IMR-90 (cell line): ENCODE measurements around the gene GABBR2. TPM values are rescaled to one million over a fixed set of nuclear protein-coding genes. Genes with fewer than 3 reads are reported as not detected.
A peak's percentile ranks its signal among the peaks of the same experiment; 100 is the strongest.

Source experiments
- ATAC-seq: fragments of 200-7000 bp; cut with Tn5 transposase; 2 replicates; pipeline ENCODE4 v1.9.1; 2020; ENCODE audit warnings: low read depth, mild to moderate bottlenecking, moderate library complexity
- BruUV-seq: library from RNA; stranded (reverse); fragments of 400-500 nt; replicated peaks from 2 replicates; lab custom pipeline; 2021; lab: Mats Ljungman, UMichigan
- CTCF ChIA-PET: fragments of 300-600 bp; formaldehyde crosslinking; extraction: SDS; loops from one replicate; lab custom pipeline; 2021; ENCODE audit warnings: antibody characterized with exemption; lab: Yijun Ruan, JAX
- POLR2A ChIA-PET: fragments of 300-600 bp; sonication (Branson Sonifier 250); formaldehyde crosslinking; loops from one replicate; lab custom pipeline; 2022; ENCODE audit warnings: antibody characterized with exemption; ENCODE audit not compliant: unreplicated experiment; lab: Charles Lee
- DNase-seq: peaks from one replicate; pipeline ENCODE4 v3.0.0; 2013
- H2AFZ ChIP-seq: replicated peaks from 2 replicates; pipeline ENCODE3; 2013; ENCODE audit warnings: low read length, mild to moderate bottlenecking; ENCODE audit not compliant: poor library complexity
- H2AK5ac ChIP-seq: 2 replicates; pipeline ENCODE4 v1.6.1; 2013; ENCODE audit warnings: low read depth, low read length, inconsistent platforms
- H2AK9ac ChIP-seq: replicated peaks from 2 replicates; pipeline ENCODE3; 2013; ENCODE audit warnings: mild to moderate bottlenecking, low read depth, low read length, moderate library complexity; ENCODE audit not compliant: poor library complexity
- H2BK120ac ChIP-seq: 2 replicates; pipeline ENCODE4 v1.6.1; 2013; ENCODE audit warnings: low read depth, low read length, inconsistent platforms
- H2BK15ac ChIP-seq: 3 replicates; pipeline ENCODE4 v1.6.1; 2013; ENCODE audit warnings: low read depth, low read length, inconsistent platforms
- H2BK20ac ChIP-seq: 2 replicates; pipeline ENCODE4 v1.6.1; 2013; ENCODE audit warnings: low read depth, mild to moderate bottlenecking, inconsistent platforms, low read length, moderate library complexity
- H2BK5ac ChIP-seq: 2 replicates; pipeline ENCODE4 v1.6.1; 2013; ENCODE audit warnings: mild to moderate bottlenecking, low read depth, low read length, inconsistent platforms; ENCODE audit not compliant: poor library complexity, severe bottlenecking
- H3K14ac ChIP-seq: replicated peaks from 2 replicates; pipeline ENCODE4 v1.6.1; 2013; ENCODE audit warnings: low read depth, low read length, inconsistent platforms
- H3K18ac ChIP-seq: 2 replicates; pipeline ENCODE4 v1.6.1; 2013; ENCODE audit warnings: low read depth, low read length, control low read depth
- H3K23ac ChIP-seq: 2 replicates; pipeline ENCODE4 v1.6.1; 2013; ENCODE audit warnings: low read depth, low read length, inconsistent platforms
- H3K27ac ChIP-seq: 2 replicates; pipeline ENCODE4 v1.5.1; 2013; ENCODE audit warnings: mild to moderate bottlenecking, control low read depth, low read length; ENCODE audit not compliant: insufficient read depth
- H3K27me3 ChIP-seq: 2 replicates; pipeline ENCODE4 v1.6.1; 2013; ENCODE audit warnings: low read length; ENCODE audit not compliant: control insufficient read depth, insufficient read depth
- H3K36me3 ChIP-seq: 2 replicates; pipeline ENCODE4 v1.6.1; 2013; ENCODE audit warnings: low read length, mixed read lengths; ENCODE audit not compliant: control insufficient read depth, insufficient read depth
- H3K4ac ChIP-seq: 2 replicates; pipeline ENCODE4 v1.6.1; 2013; ENCODE audit warnings: low read depth, low read length, inconsistent platforms
- H3K4me1 ChIP-seq: 2 replicates; pipeline ENCODE4 v1.6.1; 2013; ENCODE audit warnings: low read length, mixed read lengths; ENCODE audit not compliant: control insufficient read depth, insufficient read depth
- H3K4me2 ChIP-seq: 2 replicates; pipeline ENCODE4 v1.6.1; 2013; ENCODE audit warnings: low read depth, mild to moderate bottlenecking, control low read depth, low read length, moderate library complexity
- H3K4me3 ChIP-seq: 2 replicates; pipeline ENCODE4 v1.5.1; 2013; ENCODE audit warnings: low read depth, mild to moderate bottlenecking, control low read depth, low read length, moderate library complexity; ENCODE audit not compliant: insufficient read depth
- H3K56ac ChIP-seq: 2 replicates; pipeline ENCODE4 v1.6.1; 2013; ENCODE audit warnings: low read length, inconsistent platforms; ENCODE audit not compliant: insufficient read depth; ENCODE audit errors: extremely low read depth
- H3K79me1 ChIP-seq, 2 experiments: 2 replicates each; pipeline ENCODE4 v1.6.1; 2013; ENCODE audit warnings: low read length in 2 of 2, inconsistent platforms in 1 of 2, low read depth in 1 of 2
- H3K9ac ChIP-seq: 2 replicates; pipeline ENCODE4 v1.6.1; 2013; ENCODE audit warnings: low read depth, low read length, control low read depth
- H3K9me1 ChIP-seq: 2 replicates; pipeline ENCODE4 v1.6.1; 2013; ENCODE audit warnings: low read length, inconsistent platforms; ENCODE audit not compliant: insufficient read depth
- H3K9me3 ChIP-seq: 2 replicates; pipeline ENCODE4 v1.6.1; 2013; ENCODE audit warnings: low read length; ENCODE audit not compliant: control insufficient read depth, insufficient read depth
- H4K20me1 ChIP-seq: 2 replicates; pipeline ENCODE4 v1.6.1; 2013; ENCODE audit warnings: low read length, inconsistent platforms; ENCODE audit not compliant: insufficient read depth
- H4K5ac ChIP-seq: 2 replicates; pipeline ENCODE4 v1.6.1; 2013; ENCODE audit warnings: mild to moderate bottlenecking, low read depth, low read length, control low read depth
- H4K8ac ChIP-seq, 2 experiments: 2 replicates each; pipeline ENCODE4 v1.6.1; 2013; ENCODE audit warnings: low read depth in 2 of 2, low read length in 2 of 2, control low read depth in 1 of 2, inconsistent platforms in 1 of 2
- H4K91ac ChIP-seq: 2 replicates; pipeline ENCODE4 v1.6.1; 2013; ENCODE audit warnings: low read depth, low read length, inconsistent platforms; ENCODE audit not compliant: insufficient read depth
- BHLHE40 ChIP-seq: fragments of 150-350 bp; IDR thresholded peaks from 2 replicates; pipeline ENCODE4 v1.6.1; 2016; ENCODE audit warnings: mild to moderate bottlenecking, low read depth, low read length
- CEBPB ChIP-seq: IDR thresholded peaks from 2 replicates; pipeline ENCODE4 v1.6.1; 2012; ENCODE audit warnings: low read depth, low read length, improper control_type of control experiment
- FOS ChIP-seq: fragments of 150-350 bp; IDR thresholded peaks from 2 replicates; pipeline ENCODE4 v1.6.1; 2016; ENCODE audit warnings: low read depth, low read length
- MAZ ChIP-seq: IDR thresholded peaks from 2 replicates; pipeline ENCODE4 v1.6.1; 2012; ENCODE audit warnings: low read depth, mild to moderate bottlenecking, low read length, improper control_type of control experiment, moderate library complexity, borderline replicate concordance
- MXI1 ChIP-seq: IDR thresholded peaks from 2 replicates; pipeline ENCODE4 v1.6.1; 2012; ENCODE audit warnings: low read depth, mild to moderate bottlenecking, low read length, moderate library complexity, borderline replicate concordance
- NFE2L2 ChIP-seq: fragments of 150-350 bp; IDR thresholded peaks from 2 replicates; pipeline ENCODE4 v1.6.1; 2016; ENCODE audit warnings: low read depth, mild to moderate bottlenecking, low read length
- RAD21 ChIP-seq: IDR thresholded peaks from 2 replicates; pipeline ENCODE4 v1.6.1; 2012; ENCODE audit warnings: low read length, improper control_type of control experiment
- RCOR1 ChIP-seq: IDR thresholded peaks from 2 replicates; pipeline ENCODE4 v1.6.1; 2012; ENCODE audit warnings: mild to moderate bottlenecking, low read length, improper control_type of control experiment; ENCODE audit not compliant: insufficient replicate concordance
- RFX5 ChIP-seq: IDR thresholded peaks from 2 replicates; pipeline ENCODE4 v1.8.0; 2012; ENCODE audit warnings: low read depth, mild to moderate bottlenecking, low read length, moderate library complexity
- WGBS, 2 experiments: methylation state at CpG; one replicate each; pipeline versions ENCODE4 v1.1.5 to v1.1.7; 2013; ENCODE audit warnings: missing lambda C conversion rate in 2 of 2; ENCODE audit not compliant: insufficient read length in 1 of 2; ENCODE audit errors: extremely low coverage in 2 of 2; 5-methylcytosine and 5-hydroxymethylcytosine counted together
- dilution Hi-C: fragments of 300-500 bp; cut with HindIII; formaldehyde crosslinking; loops from one replicate; pipeline ENCODE4 v1.14.3; 2018; ENCODE audit warnings: low sequenced_read_pairs; ENCODE audit not compliant: unreplicated experiment
- in situ Hi-C: fragments of 300-500 bp; cut with MboI; formaldehyde crosslinking; loops from 3 replicates; pipeline ENCODE4 v1.14.3; 2019; ENCODE audit warnings: low sequenced_read_pairs, inconsistent platforms, mixed read lengths
- intact Hi-C: fragments of 100-400 bp; cut with micrococcal nuclease; formaldehyde crosslinking; loops from 2 replicates; pipeline ENCODE4 v1.10.0; 2022
- polyA plus RNA-seq, 3 experiments: library from polyadenylated mRNA; depleted of rRNA; stranded (reverse); fragments of >200 nt; gene quantifications; 2 replicates each; pipeline ENCODE4 v1.2.3, GENCODE V29; 2012; ENCODE audit warnings: low replicate concordance in 1 of 3
- total RNA-seq: library from RNA; depleted of rRNA; stranded (reverse); fragments of >200 nt; gene quantifications from 2 replicates; pipeline ENCODE4 v1.2.3, GENCODE V29; 2012
- TF ChIP-seq, protein P1 (sequence below): conservative IDR thresholded peaks from 2 replicates; pipeline ENCODE4 v1.5.1; 2012; ENCODE audit warnings: mild to moderate bottlenecking, low read depth, low read length, improper control_type of control experiment
- TF ChIP-seq, protein P2 (sequence below): fragments of 150-350 bp; IDR thresholded peaks from 2 replicates; pipeline ENCODE4 v1.6.1; 2016; ENCODE audit warnings: low read depth, mild to moderate bottlenecking, low read length, moderate library complexity, borderline replicate concordance
- TF ChIP-seq, protein P3 (sequence below): fragments of 150-350 bp; IDR thresholded peaks from 2 replicates; pipeline ENCODE4 v1.6.1; 2017; ENCODE audit warnings: mild to moderate bottlenecking, antibody characterized with exemption, low read length, low read depth

Gene GABBR2
- total and polyA plus RNA-seq, 2 of the 4 experiments (the other 2 are of a cell fraction), result 14.2 to 20.3 TPM

DNA sequence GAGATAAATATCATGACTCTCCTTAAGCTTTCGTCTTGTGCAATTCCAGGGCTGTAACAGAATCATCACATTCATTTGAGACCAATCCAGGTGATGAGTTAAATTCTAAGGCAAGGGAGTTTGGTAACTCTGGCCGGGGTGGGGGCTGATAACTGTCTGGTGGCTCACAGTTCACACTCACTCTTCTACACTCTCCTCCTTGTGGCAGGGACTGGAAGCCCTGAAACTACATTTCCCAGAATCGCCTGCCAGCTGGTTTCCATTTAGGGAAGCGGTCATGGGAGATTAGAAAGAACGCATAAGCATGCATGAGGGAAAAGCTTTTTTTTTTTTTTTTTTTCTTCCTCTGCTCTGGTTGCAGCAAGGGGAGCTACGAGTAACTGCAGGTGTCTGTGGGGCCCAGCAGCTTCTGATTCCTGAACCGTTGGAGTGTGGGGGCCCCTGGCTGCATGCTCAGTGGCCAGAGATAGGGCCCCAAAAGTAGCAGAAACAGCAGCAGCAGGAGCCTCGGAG lies 298.5 kb downstream of the GABBR2 start (continued):
- TF ChIP-seq RFX5, result no peak

DNA sequence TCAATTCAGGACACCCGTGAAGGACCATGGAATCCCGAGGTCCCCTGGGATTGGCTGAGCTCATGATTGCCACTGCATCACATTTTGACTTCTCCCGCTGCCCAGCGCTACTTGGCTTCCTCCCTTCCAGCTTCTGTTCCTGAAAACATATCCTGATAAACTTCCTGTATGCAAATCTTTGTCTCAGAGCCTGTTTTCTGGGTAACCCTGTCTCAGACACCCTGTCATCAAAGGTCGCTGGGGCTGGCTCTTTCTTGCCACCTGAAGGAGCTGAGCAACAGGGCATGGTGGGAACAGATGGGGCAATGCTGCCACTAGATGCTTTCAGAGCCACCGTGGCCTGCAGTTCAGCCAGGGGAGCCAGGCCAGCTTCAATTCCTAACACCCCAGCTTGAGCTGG lies 299.0 kb downstream of the GABBR2 start:
- POLR2A ChIA-PET, result no interaction called here
- Histone ChIP-seq H3K9me1 (peaks cover 7% of the 10 kb centered on the region; the same call in 1 of the 2 replicates), H2BK5ac (no peak overlapping the region), H2BK15ac (no peak overlapping the region), H3K4me1 (0 out of 2 replicates have a peak, but pooled peaks cover 1% of the 10 kb centered on the region), H3K9me3 (no peaks in the 10 kb centered on the region), H3K36me3 (no peaks in the 10 kb centered on the region), H2AFZ (peak overlapping the region; percentile 19), H4K20me1 (no peaks in the 10 kb centered on the region), H4K8ac (no peak overlapping the region), H2AK5ac (no peak overlapping the region), H4K5ac (no peak overlapping the region), H3K79me1 (no peaks in the 10 kb centered on the region; a peak in 1 of 4 replicates), H4K91ac (no peak overlapping the region), H3K27ac (no peak overlapping the region), H2AK9ac (no peak overlapping the region), H3K27me3 (no peaks in the 10 kb centered on the region; the same call in 1 of the 2 replicates), H3K56ac (no peak overlapping the region), H3K14ac (no peak overlapping the region), H3K4ac (no peak overlapping the region), H3K18ac (no peak overlapping the region), H3K4me2 (no peak overlapping the region), H3K23ac (no peak overlapping the region), H2BK20ac (no peak overlapping the region), H3K4me3 (no peak overlapping the region), H3K9ac (no peak overlapping the region), H2BK120ac (no peak overlapping the region)
- no peak for TF ChIP-seq MAZ
- no peak for TF ChIP-seq BHLHE40
- TF ChIP-seq, protein P1, sequence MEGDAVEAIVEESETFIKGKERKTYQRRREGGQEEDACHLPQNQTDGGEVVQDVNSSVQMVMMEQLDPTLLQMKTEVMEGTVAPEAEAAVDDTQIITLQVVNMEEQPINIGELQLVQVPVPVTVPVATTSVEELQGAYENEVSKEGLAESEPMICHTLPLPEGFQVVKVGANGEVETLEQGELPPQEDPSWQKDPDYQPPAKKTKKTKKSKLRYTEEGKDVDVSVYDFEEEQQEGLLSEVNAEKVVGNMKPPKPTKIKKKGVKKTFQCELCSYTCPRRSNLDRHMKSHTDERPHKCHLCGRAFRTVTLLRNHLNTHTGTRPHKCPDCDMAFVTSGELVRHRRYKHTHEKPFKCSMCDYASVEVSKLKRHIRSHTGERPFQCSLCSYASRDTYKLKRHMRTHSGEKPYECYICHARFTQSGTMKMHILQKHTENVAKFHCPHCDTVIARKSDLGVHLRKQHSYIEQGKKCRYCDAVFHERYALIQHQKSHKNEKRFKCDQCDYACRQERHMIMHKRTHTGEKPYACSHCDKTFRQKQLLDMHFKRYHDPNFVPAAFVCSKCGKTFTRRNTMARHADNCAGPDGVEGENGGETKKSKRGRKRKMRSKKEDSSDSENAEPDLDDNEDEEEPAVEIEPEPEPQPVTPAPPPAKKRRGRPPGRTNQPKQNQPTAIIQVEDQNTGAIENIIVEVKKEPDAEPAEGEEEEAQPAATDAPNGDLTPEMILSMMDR, result no peak
- no peak for TF ChIP-seq NFE2L2
- no peak for TF ChIP-seq FOS
- no peak for TF ChIP-seq CEBPB
- no peak for TF ChIP-seq RCOR1
- TF ChIP-seq MXI1, result no peak
- no peak for TF ChIP-seq RAD21
- TF ChIP-seq, protein P2, sequence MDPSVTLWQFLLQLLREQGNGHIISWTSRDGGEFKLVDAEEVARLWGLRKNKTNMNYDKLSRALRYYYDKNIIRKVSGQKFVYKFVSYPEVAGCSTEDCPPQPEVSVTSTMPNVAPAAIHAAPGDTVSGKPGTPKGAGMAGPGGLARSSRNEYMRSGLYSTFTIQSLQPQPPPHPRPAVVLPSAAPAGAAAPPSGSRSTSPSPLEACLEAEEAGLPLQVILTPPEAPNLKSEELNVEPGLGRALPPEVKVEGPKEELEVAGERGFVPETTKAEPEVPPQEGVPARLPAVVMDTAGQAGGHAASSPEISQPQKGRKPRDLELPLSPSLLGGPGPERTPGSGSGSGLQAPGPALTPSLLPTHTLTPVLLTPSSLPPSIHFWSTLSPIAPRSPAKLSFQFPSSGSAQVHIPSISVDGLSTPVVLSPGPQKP, result no peak
- TF ChIP-seq, protein P3, sequence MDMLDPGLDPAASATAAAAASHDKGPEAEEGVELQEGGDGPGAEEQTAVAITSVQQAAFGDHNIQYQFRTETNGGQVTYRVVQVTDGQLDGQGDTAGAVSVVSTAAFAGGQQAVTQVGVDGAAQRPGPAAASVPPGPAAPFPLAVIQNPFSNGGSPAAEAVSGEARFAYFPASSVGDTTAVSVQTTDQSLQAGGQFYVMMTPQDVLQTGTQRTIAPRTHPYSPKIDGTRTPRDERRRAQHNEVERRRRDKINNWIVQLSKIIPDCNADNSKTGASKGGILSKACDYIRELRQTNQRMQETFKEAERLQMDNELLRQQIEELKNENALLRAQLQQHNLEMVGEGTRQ, result no peak
- WGBS, 2 experiments, result 80% methylated on average over 1 of the region's 6 CpGs; no CpG with 5 or more reads in 1 of the 2 experiments
- dilution Hi-C loops (no loop called here), in situ Hi-C loops (no loop called here), intact Hi-C loops (loop anchor here (5.0 kb wide), 1 partner anchor 92 kb away; no protein-coding TSS in a partner anchor)
- CTCF ChIA-PET, result interaction anchor here (0.8 kb wide), 1 partner anchor 94 kb away, joined by 3 read pairs; no protein-coding TSS in a partner anchor
- ATAC-seq (no peak), DNase-seq (no peak)
- no TSS peak for BruUV-seq
